ENCODE data around the gene A4GALT.

The A4GALT gene

GRCh38 chr22:42699976-42700352 is 20.7 kb downstream of the A4GALT start:
- H3K4me2 ChIP-seq (ENCODE audit: low read depth, low read length, poor library complexity, severe bottlenecking), result no peak overlapping the region
- no peaks in the 10 kb centered on the region for H3K36me3 ChIP-seq (ENCODE audit: insufficient read depth, low read length)
- H3K4me3 ChIP-seq (ENCODE audit: low read length, poor library complexity, severe bottlenecking), result no peak overlapping the region
- no peak for TF ChIP-seq CTCF (conservative IDR thresholded peaks at IDR 0.05; ENCODE audit: low read length)
- TF ChIP-seq EZH2phosphoT487 (IDR thresholded peaks at IDR 0.05; ENCODE audit: borderline replicate concordance), result no peak
- no peaks in the 10 kb centered on the region for H3K4me1 ChIP-seq (ENCODE audit: insufficient read depth, low read length, poor library complexity, severe bottlenecking)
- no peak overlapping the region for H2AFZ ChIP-seq (ENCODE audit: low read length)
- no peaks in the 10 kb centered on the region for H3F3A ChIP-seq (ENCODE audit: low read depth)
- H3K79me2 ChIP-seq (ENCODE audit: insufficient read depth, low read length), result no peaks in the 10 kb centered on the region
- no peaks in the 10 kb centered on the region for H3K9me3 ChIP-seq (ENCODE audit: insufficient read depth, low read depth, low read length)
- no peaks in the 10 kb centered on the region for H3K9me2 ChIP-seq (replicated peaks; ENCODE audit: low read depth, low read length)
- no peaks in the 10 kb centered on the region for H3K27me3 ChIP-seq (ENCODE audit: insufficient read depth, low read length, poor library complexity, severe bottlenecking)
- no peak overlapping the region for H3K9ac ChIP-seq (ENCODE audit: low read depth, low read length, poor library complexity, severe bottlenecking)
- H4K20me1 ChIP-seq (ENCODE audit: insufficient read depth, low read length, poor library complexity, severe bottlenecking), result no peaks in the 10 kb centered on the region

GRCh38 chr22:42699281-42699975 is 21.2 kb downstream of the A4GALT start:
- TF ChIP-seq EZH2phosphoT487 (IDR thresholded peaks at IDR 0.05; ENCODE audit: borderline replicate concordance), result no peak
- no peak for TF ChIP-seq CTCF (conservative IDR thresholded peaks at IDR 0.05; ENCODE audit: low read length)
- Histone ChIP-seq H3K9me2 (replicated peaks; ENCODE audit: low read depth, low read length) (no peaks in the 10 kb centered on the region), H3K27me3 (ENCODE audit: insufficient read depth, low read length, poor library complexity, severe bottlenecking) (no peaks in the 10 kb centered on the region), H2AFZ (ENCODE audit: low read length) (no peak overlapping the region), H3K4me1 (ENCODE audit: insufficient read depth, low read length, poor library complexity, severe bottlenecking) (no peaks in the 10 kb centered on the region), H3K36me3 (ENCODE audit: insufficient read depth, low read length) (no peaks in the 10 kb centered on the region), H3K4me3 (ENCODE audit: low read length, poor library complexity, severe bottlenecking) (no peak overlapping the region), H3K4me2 (ENCODE audit: low read depth, low read length, poor library complexity, severe bottlenecking) (no peak overlapping the region), H3K9ac (ENCODE audit: low read depth, low read length, poor library complexity, severe bottlenecking) (no peak overlapping the region), H3K79me2 (ENCODE audit: insufficient read depth, low read length) (no peaks in the 10 kb centered on the region), H3K9me3 (ENCODE audit: insufficient read depth, low read depth, low read length) (no peaks in the 10 kb centered on the region), H3F3A (ENCODE audit: low read depth) (no peaks in the 10 kb centered on the region), H4K20me1 (ENCODE audit: insufficient read depth, low read length, poor library complexity, severe bottlenecking) (no peaks in the 10 kb centered on the region)

GRCh38 chr22:42697542-42698013 is 23.1 kb downstream of the A4GALT start:
- H3K9me2 ChIP-seq (replicated peaks; ENCODE audit: low read depth, low read length), result no peaks in the 10 kb centered on the region
- H3K4me1 ChIP-seq (ENCODE audit: insufficient read depth, low read length, poor library complexity, severe bottlenecking), result no peaks in the 10 kb centered on the region
- no peaks in the 10 kb centered on the region for H3K79me2 ChIP-seq (ENCODE audit: insufficient read depth, low read length)
- no peaks in the 10 kb centered on the region for H3K27me3 ChIP-seq (ENCODE audit: insufficient read depth, low read length, poor library complexity, severe bottlenecking)
- no peak overlapping the region for H2AFZ ChIP-seq (ENCODE audit: low read length)
- no peaks in the 10 kb centered on the region for H4K20me1 ChIP-seq (ENCODE audit: insufficient read depth, low read length, poor library complexity, severe bottlenecking)
- no peak overlapping the region for H3K4me3 ChIP-seq (ENCODE audit: low read length, poor library complexity, severe bottlenecking)
- no peaks in the 10 kb centered on the region for H3F3A ChIP-seq (ENCODE audit: low read depth)
- no peaks in the 10 kb centered on the region for H3K36me3 ChIP-seq (ENCODE audit: insufficient read depth, low read length)
- TF ChIP-seq CTCF (conservative IDR thresholded peaks at IDR 0.05; ENCODE audit: low read length), result no peak
- TF ChIP-seq EZH2phosphoT487 (IDR thresholded peaks at IDR 0.05; ENCODE audit: borderline replicate concordance), result no peak
- no peak overlapping the region for H3K4me2 ChIP-seq (ENCODE audit: low read depth, low read length, poor library complexity, severe bottlenecking)
- no peak overlapping the region for H3K9ac ChIP-seq (ENCODE audit: low read depth, low read length, poor library complexity, severe bottlenecking)
- H3K9me3 ChIP-seq (ENCODE audit: insufficient read depth, low read depth, low read length), result no peaks in the 10 kb centered on the region

Data from Loucy (cell line).